CD4-positive, alpha-beta T cell (primary cell): ENCODE data around the gene C4BPA. TPM values are rescaled to one million over a fixed set of nuclear protein-coding genes. Genes with fewer than 3 reads are reported as not detected.
A peak's percentile ranks its signal among the peaks of the same experiment; 100 is the strongest.

Source experiments
- ATAC-seq: fragments of 200-7000 bp; cut with Tn5 transposase; one replicate; pipeline ENCODE4 v1.10.0; 2022; ENCODE audit warnings: mild to moderate bottlenecking; ENCODE audit not compliant: poor library complexity
- CTCF ChIA-PET: fragments of 350-600 bp; sonication (Branson Sonifier 250); formaldehyde crosslinking; loops from one replicate; lab custom pipeline; 2021; ENCODE audit warnings: antibody characterized with exemption, inconsistent platforms; lab: Charles Lee
- POLR2A ChIA-PET: fragments of 350-600 bp; sonication (Branson Sonifier 250); formaldehyde crosslinking; loops from one replicate; lab custom pipeline; 2021; ENCODE audit warnings: antibody characterized with exemption, inconsistent platforms; lab: Charles Lee
- DNase-seq, 14 experiments: peaks; one replicate each; pipeline ENCODE4 v3.0.0-alpha.2; 2013 to 2020; ENCODE audit warnings: mixed read lengths in 2 of 14
- H3K27ac ChIP-seq, 2 donors: one replicate each; pipeline versions ENCODE4 v1.5.1 to v1.7.0; 2013; ENCODE audit warnings: low read length in 2 of 2, low read depth in 1 of 2, mild to moderate bottlenecking in 1 of 2
- H3K27me3 ChIP-seq, 2 experiments: 1 replicate in 1 of 2; 2 replicates in 1 of 2; pipeline versions ENCODE4 v1.6.1 to v1.7.0; 2013; ENCODE audit warnings: low read length in 2 of 2, control low read depth in 1 of 2, mild to moderate bottlenecking in 1 of 2, moderate library complexity in 1 of 2; ENCODE audit not compliant: insufficient read depth in 2 of 2, control insufficient read depth in 1 of 2
- H3K36me3 ChIP-seq: one replicate; pipeline ENCODE4 v1.6.1; 2013; ENCODE audit warnings: low read length, control low read depth; ENCODE audit not compliant: insufficient read depth
- H3K4me1 ChIP-seq: one replicate; pipeline ENCODE4 v1.6.1; 2013; ENCODE audit warnings: low read length, control low read depth; ENCODE audit not compliant: insufficient read depth
- H3K4me3 ChIP-seq: one replicate; pipeline ENCODE4 v1.5.1; 2013; ENCODE audit warnings: mild to moderate bottlenecking, low read length, moderate library complexity
- H3K9me3 ChIP-seq, 2 experiments: 1 replicate in 1 of 2; 2 replicates in 1 of 2; pipeline versions ENCODE4 v1.6.1 to v1.7.0; 2013; ENCODE audit warnings: low read length in 2 of 2, mild to moderate bottlenecking in 2 of 2, control low read depth in 1 of 2, moderate library complexity in 1 of 2; ENCODE audit not compliant: control insufficient read depth in 1 of 2, insufficient read depth in 1 of 2
- H3K27ac Mint-ChIP-seq: one replicate; pipeline ENCODE4 v1.8.0; 2020; ENCODE audit warnings: mixed read lengths
- H3K27me3 Mint-ChIP-seq: one replicate; pipeline ENCODE4 v1.8.0; 2021; ENCODE audit warnings: mixed read lengths
- H3K36me3 Mint-ChIP-seq: one replicate; pipeline ENCODE4 v1.8.0; 2021; ENCODE audit warnings: low read depth, mixed read lengths
- H3K4me1 Mint-ChIP-seq: one replicate; pipeline ENCODE4 v1.8.0; 2021; ENCODE audit warnings: low read depth, mixed read lengths
- H3K4me3 Mint-ChIP-seq: one replicate; pipeline ENCODE4 v1.8.0; 2020; ENCODE audit warnings: mild to moderate bottlenecking, mixed read lengths
- H3K9me3 Mint-ChIP-seq: one replicate; pipeline ENCODE4 v1.8.0; 2020; ENCODE audit warnings: mixed read lengths
- intact Hi-C, 2 experiments: fragments of 100-400 bp; cut with DNase I in 1 of 2; cut with micrococcal nuclease in 1 of 2; formaldehyde crosslinking; loops; one replicate each; pipeline versions ENCODE4 v1.15.1 to v1.9.0; 2023 to 2025; cut with DNase I, micrococcal nuclease
- total RNA-seq, 174 experiments: library from RNA in 2 of 174; stranded (reverse) in 2 of 174; gene quantifications; one replicate each; pipeline ENCODE4 v1.2.3 and lab custom pipeline; 2021 to 2026
- TF ChIP-seq, protein P1 (sequence below): fragments of 200-600 bp; IDR thresholded peaks from one replicate; pipeline ENCODE4 v1.8.0; 2022; ENCODE audit warnings: antibody characterized with exemption, mild to moderate bottlenecking

Gene C4BPA
- total RNA-seq, 2 experiments from 2014 or later: not detected

DNA sequence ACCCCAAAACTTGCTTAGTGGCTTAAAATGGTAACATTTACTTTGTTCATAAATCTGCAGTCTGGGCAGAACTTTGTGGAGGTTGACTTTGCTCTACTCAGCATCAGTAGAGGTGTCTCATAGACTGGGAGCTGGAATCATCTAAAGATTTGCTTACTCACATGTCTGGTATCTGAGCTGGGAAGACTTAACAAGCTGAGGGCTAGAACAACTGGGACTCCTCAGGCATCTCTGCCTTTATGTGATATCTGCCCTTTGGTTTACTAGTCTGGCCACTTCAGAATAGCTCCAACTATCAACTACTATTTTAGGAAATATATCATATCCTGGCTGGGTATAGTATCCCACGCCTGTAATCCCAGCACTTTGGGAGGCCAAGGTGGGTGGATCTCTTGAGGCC is 82.5 kb downstream of the C4BPA start:
- Histone ChIP-seq H3K4me1 (no peaks in the 10 kb centered on the region), H3K27me3 (no peaks in the 10 kb centered on the region), H3K9me3 (peaks cover 0 to 4% of the 10 kb centered on the region in 2 experiments), H3K27ac (no peak overlapping the region), H3K4me3 (no peak overlapping the region), H3K36me3 (no peaks in the 10 kb centered on the region)
- no peak overlapping the region for H3K4me3 Mint-ChIP-seq
- H3K9me3 Mint-ChIP-seq: peaks cover 5% of the 10 kb centered on the region
- CTCF ChIA-PET: no interaction called here
- POLR2A ChIA-PET: interaction anchor here (0.6 to 1.7 kb wide), 3 partner anchors 135 to 281 kb away, joined by 5 to 6 read pairs (median 6); partner anchors contain the start of gene CD55
- DNase-seq: no peak
- TF ChIP-seq, protein P1, sequence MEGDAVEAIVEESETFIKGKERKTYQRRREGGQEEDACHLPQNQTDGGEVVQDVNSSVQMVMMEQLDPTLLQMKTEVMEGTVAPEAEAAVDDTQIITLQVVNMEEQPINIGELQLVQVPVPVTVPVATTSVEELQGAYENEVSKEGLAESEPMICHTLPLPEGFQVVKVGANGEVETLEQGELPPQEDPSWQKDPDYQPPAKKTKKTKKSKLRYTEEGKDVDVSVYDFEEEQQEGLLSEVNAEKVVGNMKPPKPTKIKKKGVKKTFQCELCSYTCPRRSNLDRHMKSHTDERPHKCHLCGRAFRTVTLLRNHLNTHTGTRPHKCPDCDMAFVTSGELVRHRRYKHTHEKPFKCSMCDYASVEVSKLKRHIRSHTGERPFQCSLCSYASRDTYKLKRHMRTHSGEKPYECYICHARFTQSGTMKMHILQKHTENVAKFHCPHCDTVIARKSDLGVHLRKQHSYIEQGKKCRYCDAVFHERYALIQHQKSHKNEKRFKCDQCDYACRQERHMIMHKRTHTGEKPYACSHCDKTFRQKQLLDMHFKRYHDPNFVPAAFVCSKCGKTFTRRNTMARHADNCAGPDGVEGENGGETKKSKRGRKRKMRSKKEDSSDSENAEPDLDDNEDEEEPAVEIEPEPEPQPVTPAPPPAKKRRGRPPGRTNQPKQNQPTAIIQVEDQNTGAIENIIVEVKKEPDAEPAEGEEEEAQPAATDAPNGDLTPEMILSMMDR: no peak
- intact Hi-C loops: loop anchor here in 1 of 2 experiments (10.0 kb wide), 1 partner anchor 128 kb away; no protein-coding TSS in a partner anchor
- H3K4me1 Mint-ChIP-seq: peaks cover 17% of the 10 kb centered on the region
- H3K36me3 Mint-ChIP-seq: no peaks in the 10 kb centered on the region
- ATAC-seq: no peak
- no peak overlapping the region for H3K27ac Mint-ChIP-seq
- H3K27me3 Mint-ChIP-seq: no peaks in the 10 kb centered on the region

DNA sequence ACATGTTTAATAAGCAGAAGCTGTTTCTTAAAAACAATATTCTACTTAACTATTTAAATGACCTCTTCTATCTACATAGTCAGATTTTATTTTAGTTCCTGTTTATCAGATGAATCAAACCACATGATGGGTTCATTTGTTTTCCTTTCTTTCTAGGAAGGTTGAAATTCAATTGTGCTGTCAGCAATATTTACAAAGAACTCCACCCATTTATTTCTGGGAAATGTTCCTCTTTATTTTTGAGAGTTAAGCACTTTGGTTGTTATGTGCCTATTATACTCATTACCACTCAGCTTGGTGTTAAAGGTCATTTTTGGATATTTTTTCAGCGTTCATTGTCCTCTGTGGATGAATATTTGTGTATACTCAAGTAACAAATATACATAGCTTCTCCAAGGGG is 84.9 kb downstream of the C4BPA start:
- ATAC-seq: no peak
- TF ChIP-seq, protein P1: no peak
- Mint-ChIP-seq H3K4me1 (peaks cover 17% of the 10 kb centered on the region), H3K27ac (no peak overlapping the region), H3K36me3 (no peaks in the 10 kb centered on the region), H3K9me3 (peaks cover 5% of the 10 kb centered on the region), H3K27me3 (no peaks in the 10 kb centered on the region), H3K4me3 (no peak overlapping the region)
- Histone ChIP-seq H3K27ac (no peak overlapping the region), H3K9me3 (peaks cover 0 to 4% of the 10 kb centered on the region in 2 experiments), H3K27me3 (no peaks in the 10 kb centered on the region), H3K36me3 (no peaks in the 10 kb centered on the region), H3K4me3 (no peak overlapping the region), H3K4me1 (no peaks in the 10 kb centered on the region)
- CTCF ChIA-PET: no interaction called here
- intact Hi-C loops: loop anchor here in 1 of 2 experiments (10.0 kb wide), 1 partner anchor 126 kb away; no protein-coding TSS in a partner anchor
- POLR2A ChIA-PET: interaction anchor here (1.2 kb wide), 1 partner anchor 132 kb away, joined by 3 read pairs; the partner anchor contains the start of gene CD55
- peak in 1 of 14 experiments; percentile 24 for DNase-seq

DNA sequence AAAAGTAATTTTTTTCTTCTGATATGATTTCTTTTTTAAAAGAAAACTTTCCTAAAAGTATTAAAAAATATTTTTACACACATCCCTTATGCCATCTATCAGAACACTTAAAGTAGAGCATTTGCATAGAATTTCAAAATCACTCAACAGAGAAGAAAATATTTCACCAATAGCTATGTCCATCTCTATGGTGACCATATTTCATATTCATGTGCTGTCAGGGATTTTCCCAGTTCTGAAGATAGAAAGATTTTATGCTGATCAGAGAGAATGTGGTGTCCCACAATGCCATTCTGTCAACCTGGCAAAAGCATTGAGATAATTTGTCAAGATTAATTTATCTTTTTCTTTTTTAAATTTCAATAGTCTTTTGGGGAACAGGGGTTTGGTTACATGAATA is 87.0 kb downstream of the C4BPA start:
- intact Hi-C loops: no loop called here
- H3K36me3 ChIP-seq: no peaks in the 10 kb centered on the region
- DNase-seq (no peak), ATAC-seq (no peak)
- Mint-ChIP-seq H3K27ac (no peak overlapping the region), H3K9me3 (peaks cover 5% of the 10 kb centered on the region), H3K4me3 (no peak overlapping the region), H3K27me3 (peaks cover 6% of the 10 kb centered on the region), H3K36me3 (no peaks in the 10 kb centered on the region), H3K4me1 (peaks cover 17% of the 10 kb centered on the region)
- no peak overlapping the region for H3K4me3 ChIP-seq
- H3K27ac ChIP-seq: no peak overlapping the region
- no peaks in the 10 kb centered on the region for H3K27me3 ChIP-seq
- peaks cover 3 to 4% of the 10 kb centered on the region in 2 experiments for H3K9me3 ChIP-seq
- TF ChIP-seq, protein P1: no peak
- ChIA-PET CTCF (no interaction called here), POLR2A (no interaction called here)
- no peaks in the 10 kb centered on the region for H3K4me1 ChIP-seq
